ENCODE results near the gene GABRR3. TPM values are rescaled to one million over a fixed set of nuclear protein-coding genes. Genes with fewer than 3 reads are reported as not detected.

The GABRR3 gene
- total RNA-seq, 1 donor from 2014 or later = not detected

GRCh38 chr3:97972976-97973375, 62.1 kb downstream of the GABRR3 start:
- DNase-seq (ENCODE audit: extremely low spot score, unreplicated experiment) = no peak
- Mint-ChIP-seq H3K4me1 (ENCODE audit: unreplicated experiment) (peaks cover 24% of the 10 kb centered on the region), H3K4me3 (ENCODE audit: unreplicated experiment) (peak overlapping the region; percentile 66), H3K27me3 (ENCODE audit: unreplicated experiment) (peaks cover 2% of the 10 kb centered on the region), H3K9me3 (ENCODE audit: unreplicated experiment) (no peaks in the 10 kb centered on the region), H3K36me3 (ENCODE audit: unreplicated experiment) (no peaks in the 10 kb centered on the region), H3K27ac (ENCODE audit: unreplicated experiment) (no peak overlapping the region)
- no peak for TF ChIP-seq CTCF (IDR thresholded peaks at IDR 0.05)

GRCh38 chr3:97971679-97972567, 63.2 kb downstream of the GABRR3 start, which contains the start of gene RIOX2:
RIOX2 (minus strand) TSS chr3:97972431; CDS start chr3:97967593, 4,838 bp downstream.
- Mint-ChIP-seq H3K27ac (ENCODE audit: unreplicated experiment) (peak within 1 kb of the TSS; percentile 85), H3K36me3 (ENCODE audit: unreplicated experiment) (peaks cover 3% of the 10 kb centered on the region), H3K4me3 (ENCODE audit: unreplicated experiment) (peak within 1 kb of the TSS; percentile 89), H3K4me1 (ENCODE audit: unreplicated experiment) (peaks cover 24% of the 10 kb centered on the region), H3K9me3 (ENCODE audit: unreplicated experiment) (no peaks in the 10 kb centered on the region), H3K27me3 (ENCODE audit: unreplicated experiment) (no peaks in the 10 kb centered on the region)
- no peak for TF ChIP-seq CTCF (IDR thresholded peaks at IDR 0.05)
- peak; percentile 89 for DNase-seq (ENCODE audit: extremely low spot score, unreplicated experiment)

DNA sequence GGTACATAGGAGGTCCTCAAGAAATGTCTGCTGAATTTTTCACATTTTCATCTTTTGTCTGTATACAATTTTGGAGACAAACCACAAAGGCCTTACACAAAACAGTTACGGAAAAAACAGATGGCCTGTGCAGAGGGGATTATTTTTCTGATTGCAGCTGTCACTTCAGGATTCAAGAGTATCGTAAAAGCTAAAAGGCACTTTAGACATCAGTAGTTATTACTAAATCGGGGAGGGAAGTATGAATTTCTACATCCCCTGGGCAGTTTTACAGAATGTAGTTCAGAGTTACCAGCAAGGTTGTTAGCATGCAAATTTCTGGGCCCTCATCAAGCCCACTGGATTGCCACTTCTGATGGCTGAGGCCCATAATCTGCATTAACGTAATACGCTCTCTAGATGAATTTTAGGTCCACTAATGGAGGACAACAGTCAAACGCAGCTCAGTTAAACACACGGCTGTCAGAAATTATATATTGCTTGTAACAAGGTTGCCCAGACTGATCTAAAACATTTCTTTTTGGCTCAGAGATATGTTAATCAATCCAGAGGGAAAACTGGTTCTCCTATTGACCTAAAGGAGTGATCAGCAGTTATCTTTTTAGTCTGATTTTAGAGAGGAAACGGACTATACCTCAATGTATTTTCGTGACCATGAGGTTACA, 64.0 kb downstream of the GABRR3 start:
- peak overlapping the region; percentile 85 for H3K27ac Mint-ChIP-seq (ENCODE audit: unreplicated experiment)
- no peaks in the 10 kb centered on the region for H3K9me3 Mint-ChIP-seq (ENCODE audit: unreplicated experiment)
- peaks cover 24% of the 10 kb centered on the region for H3K4me1 Mint-ChIP-seq (ENCODE audit: unreplicated experiment)
- H3K36me3 Mint-ChIP-seq (ENCODE audit: unreplicated experiment) = peaks cover 5% of the 10 kb centered on the region
- no peaks in the 10 kb centered on the region for H3K27me3 Mint-ChIP-seq (ENCODE audit: unreplicated experiment)
- DNase-seq (ENCODE audit: extremely low spot score, unreplicated experiment) = no peak
- H3K4me3 Mint-ChIP-seq (ENCODE audit: unreplicated experiment) = peak overlapping the region; percentile 89
- TF ChIP-seq CTCF (IDR thresholded peaks at IDR 0.05) = no peak

DNA sequence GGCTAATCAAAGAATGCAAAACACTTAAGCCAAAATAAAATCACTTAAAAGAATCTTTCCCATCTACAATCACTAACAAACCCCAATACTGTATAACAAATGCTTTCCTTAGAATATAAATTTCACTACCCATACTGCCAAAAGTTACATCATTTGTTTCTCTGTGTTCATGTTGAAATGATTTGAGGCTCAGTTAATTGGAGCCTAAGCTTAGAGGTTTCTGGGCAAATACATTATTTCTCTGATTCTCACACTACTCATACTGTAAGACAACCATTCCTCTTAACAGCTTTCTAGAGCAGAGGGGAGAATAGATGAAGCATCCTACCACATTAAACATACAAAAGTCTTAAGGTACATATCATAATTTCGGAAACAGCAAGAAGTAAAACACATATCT, 65.0 kb downstream of the GABRR3 start:
- no peak overlapping the region for H3K4me3 Mint-ChIP-seq (ENCODE audit: unreplicated experiment)
- peaks cover 26% of the 10 kb centered on the region for H3K4me1 Mint-ChIP-seq (ENCODE audit: unreplicated experiment)
- H3K9me3 Mint-ChIP-seq (ENCODE audit: unreplicated experiment) = no peaks in the 10 kb centered on the region
- no peak for DNase-seq (ENCODE audit: extremely low spot score, unreplicated experiment)
- TF ChIP-seq CTCF (IDR thresholded peaks at IDR 0.05) = no peak
- H3K27ac Mint-ChIP-seq (ENCODE audit: unreplicated experiment) = peak overlapping the region; percentile 9
- H3K36me3 Mint-ChIP-seq (ENCODE audit: unreplicated experiment) = peaks cover 7% of the 10 kb centered on the region
- H3K27me3 Mint-ChIP-seq (ENCODE audit: unreplicated experiment) = no peaks in the 10 kb centered on the region

DNA sequence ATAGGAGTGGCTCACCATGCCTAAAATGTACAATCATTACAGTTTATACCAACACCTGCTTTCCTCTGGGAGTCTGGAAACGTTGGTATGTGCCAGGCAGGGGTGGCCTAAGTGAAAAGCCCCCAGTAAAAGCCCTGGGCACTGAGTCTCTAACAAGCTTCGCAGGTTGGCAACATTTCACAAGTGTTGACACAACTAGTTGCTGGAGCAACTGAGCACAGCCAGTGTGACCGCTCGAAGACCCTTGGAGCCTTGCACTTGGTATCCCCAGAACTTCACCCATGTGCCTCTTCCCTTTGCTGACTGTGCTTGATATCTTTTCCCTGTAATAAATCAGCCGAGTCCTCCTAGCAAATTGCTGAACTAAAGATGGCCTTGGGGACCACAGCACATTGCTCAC, 65.6 kb downstream of the GABRR3 start:
- Mint-ChIP-seq H3K27ac (ENCODE audit: unreplicated experiment) (no peak overlapping the region), H3K4me1 (ENCODE audit: unreplicated experiment) (peaks cover 26% of the 10 kb centered on the region), H3K36me3 (ENCODE audit: unreplicated experiment) (peaks cover 7% of the 10 kb centered on the region), H3K4me3 (ENCODE audit: unreplicated experiment) (no peak overlapping the region), H3K9me3 (ENCODE audit: unreplicated experiment) (no peaks in the 10 kb centered on the region), H3K27me3 (ENCODE audit: unreplicated experiment) (no peaks in the 10 kb centered on the region)
- TF ChIP-seq CTCF (IDR thresholded peaks at IDR 0.05) = no peak
- no peak for DNase-seq (ENCODE audit: extremely low spot score, unreplicated experiment)

Data from osteocyte (in vitro differentiated cells).